HepG2 (cell line): ENCODE measurements around the gene EIF6. TPM values are rescaled to one million over a fixed set of nuclear protein-coding genes. Genes with fewer than 3 reads are reported as not detected.

Experiments used
- ATRX ChIP-seq: sonication (generic); formaldehyde crosslinking; IDR thresholded peaks from 2 replicates; pipeline ENCODE4 v1.4.0; 2020; ENCODE audit warnings: missing genetic modification reagents, borderline replicate concordance
- BRF2 ChIP-seq: sonication (generic); formaldehyde crosslinking; IDR thresholded peaks from 2 replicates; pipeline ENCODE4 v1.8.1; 2022; ENCODE audit warnings: mild to moderate bottlenecking, missing genetic modification reagents
- CHD2 ChIP-seq: IDR thresholded peaks from 2 replicates; pipeline ENCODE4 v1.6.1; 2011; ENCODE audit warnings: low read depth, low read length, improper control_type of control experiment
- FOXA3 ChIP-seq: IDR thresholded peaks from 2 replicates; pipeline ENCODE4 v1.6.1; 2016; ENCODE audit warnings: missing genetic modification reagents, missing compliant biosample characterization
- FOXP1 ChIP-seq, 2 experiments: fragments of 450-650 bp in 1 of 2; IDR thresholded peaks; 2 replicates each; pipeline ENCODE4 v1.6.1; 2017 to 2018; ENCODE audit warnings: antibody characterized with exemption in 1 of 2
- HES4 ChIP-seq: sonication (generic); formaldehyde crosslinking; IDR thresholded peaks from 2 replicates; pipeline ENCODE4 v1.9.0; 2021; ENCODE audit warnings: mild to moderate bottlenecking, missing genetic modification reagents, borderline replicate concordance
- JDP2 ChIP-seq: sonication (generic); formaldehyde crosslinking; IDR thresholded peaks from 2 replicates; pipeline ENCODE4 v1.8.1; 2022; ENCODE audit warnings: missing genetic modification reagents, borderline replicate concordance
- POGK ChIP-seq: sonication (generic); formaldehyde crosslinking; conservative IDR thresholded peaks from 2 replicates; pipeline ENCODE4 v1.8.0; 2022; ENCODE audit warnings: mild to moderate bottlenecking, moderate library complexity, missing genetic modification reagents
- RBFOX2 ChIP-seq: fragments of 200-400 bp; formaldehyde crosslinking; IDR thresholded peaks from 2 replicates; pipeline ENCODE4 v1.6.1; 2017; ENCODE audit warnings: low read depth, mild to moderate bottlenecking, low read length
- RORA ChIP-seq: sonication (generic); formaldehyde crosslinking; IDR thresholded peaks from 2 replicates; pipeline ENCODE4 v1.5.0; 2020; ENCODE audit warnings: mild to moderate bottlenecking, missing genetic modification reagents, moderate library complexity
- SNRNP70 ChIP-seq: fragments of 200-400 bp; formaldehyde crosslinking; IDR thresholded peaks from 2 replicates; pipeline ENCODE4 v1.6.1; 2017; ENCODE audit warnings: mild to moderate bottlenecking, low read depth, low read length, moderate library complexity
- SOX6 ChIP-seq, 2 experiments: fragments of 450-650 bp in 1 of 2; sonication (generic) in 1 of 2; formaldehyde crosslinking in 1 of 2; IDR thresholded peaks; 2 replicates each; pipeline versions ENCODE4 v1.4.0 to v1.6.1; 2017 to 2020; ENCODE audit warnings: antibody characterized with exemption in 1 of 2, mild to moderate bottlenecking in 1 of 2, missing genetic modification reagents in 1 of 2
- SSRP1 ChIP-seq: IDR thresholded peaks from 2 replicates; pipeline ENCODE4 v1.6.1; 2016; ENCODE audit warnings: control low read depth
- ZFP36 ChIP-seq: fragments of 150-350 bp; IDR thresholded peaks from 2 replicates; pipeline ENCODE4 v1.6.1; 2018; ENCODE audit warnings: borderline replicate concordance, low read length, low read depth; ENCODE audit not compliant: partially characterized antibody
- ZNF207 ChIP-seq: fragments of 450-650 bp; IDR thresholded peaks from 2 replicates; pipeline ENCODE4 v1.6.1; 2016; ENCODE audit warnings: antibody characterized with exemption, borderline replicate concordance
- ZNF350 ChIP-seq: sonication (generic); formaldehyde crosslinking; IDR thresholded peaks from 2 replicates; pipeline ENCODE4 v1.4.0; 2020; ENCODE audit warnings: mild to moderate bottlenecking, low read depth, missing genetic modification reagents, borderline replicate concordance
- ZNF589 ChIP-seq: sonication (generic); formaldehyde crosslinking; conservative IDR thresholded peaks from 2 replicates; pipeline ENCODE4 v1.8.0; 2022; ENCODE audit warnings: mild to moderate bottlenecking, moderate library complexity, missing genetic modification reagents
- ZNF709 ChIP-seq: sonication (generic); formaldehyde crosslinking; IDR thresholded peaks from 2 replicates; pipeline ENCODE4 v1.5.0; 2020; ENCODE audit warnings: mild to moderate bottlenecking, missing genetic modification reagents
- polyA plus RNA-seq, 8 experiments: library from polyadenylated mRNA; depleted of rRNA in 3 of 8; stranded (reverse) in 7 of 8; unstranded in 1 of 8; fragments of >200 nt; fragmentation: Illumina TruSeq in 4 of 8; extraction: Trizol in 4 of 8; gene quantifications; 2 replicates each; pipeline versions ENCODE4 v1.2.1 to v1.2.3, GENCODE V29; 2011 to 2016; ENCODE audit warnings: low read depth in 4 of 8, missing spikeins in 1 of 8, mixed read lengths in 1 of 8; ENCODE audit not compliant: insufficient read depth in 1 of 8
- total RNA-seq, 5 experiments: library from RNA; depleted of rRNA; stranded (reverse); fragments of >200 nt; fragmentation: Illumina TruSeq; extraction: Trizol; gene quantifications; 2 replicates each; pipeline ENCODE4 v1.2.3, GENCODE V29; 2016; ENCODE audit warnings: low read depth in 1 of 5
- TF ChIP-seq, protein P1 (sequence below): sonication (generic); formaldehyde crosslinking; IDR thresholded peaks from 2 replicates; pipeline ENCODE4 v1.4.0; 2020; ENCODE audit warnings: missing genetic modification reagents
- TF ChIP-seq, protein P2 (sequence below): sonication (generic); formaldehyde crosslinking; IDR thresholded peaks from 2 replicates; pipeline ENCODE4 v1.5.1; 2020; ENCODE audit warnings: missing genetic modification reagents, mild to moderate bottlenecking, borderline replicate concordance
- TF ChIP-seq, protein P3 (sequence below): sonication (generic); IDR thresholded peaks from 2 replicates; pipeline ENCODE4 v1.6.1; 2016; ENCODE audit warnings: low read depth, borderline replicate concordance

Gene EIF6
- total and polyA plus RNA-seq, 2 of the 13 experiments (the other 11 are each of a cell fraction or from before 2014, with no cell fraction given) = 462 to 466 TPM

- TF ChIP-seq, protein P1, sequence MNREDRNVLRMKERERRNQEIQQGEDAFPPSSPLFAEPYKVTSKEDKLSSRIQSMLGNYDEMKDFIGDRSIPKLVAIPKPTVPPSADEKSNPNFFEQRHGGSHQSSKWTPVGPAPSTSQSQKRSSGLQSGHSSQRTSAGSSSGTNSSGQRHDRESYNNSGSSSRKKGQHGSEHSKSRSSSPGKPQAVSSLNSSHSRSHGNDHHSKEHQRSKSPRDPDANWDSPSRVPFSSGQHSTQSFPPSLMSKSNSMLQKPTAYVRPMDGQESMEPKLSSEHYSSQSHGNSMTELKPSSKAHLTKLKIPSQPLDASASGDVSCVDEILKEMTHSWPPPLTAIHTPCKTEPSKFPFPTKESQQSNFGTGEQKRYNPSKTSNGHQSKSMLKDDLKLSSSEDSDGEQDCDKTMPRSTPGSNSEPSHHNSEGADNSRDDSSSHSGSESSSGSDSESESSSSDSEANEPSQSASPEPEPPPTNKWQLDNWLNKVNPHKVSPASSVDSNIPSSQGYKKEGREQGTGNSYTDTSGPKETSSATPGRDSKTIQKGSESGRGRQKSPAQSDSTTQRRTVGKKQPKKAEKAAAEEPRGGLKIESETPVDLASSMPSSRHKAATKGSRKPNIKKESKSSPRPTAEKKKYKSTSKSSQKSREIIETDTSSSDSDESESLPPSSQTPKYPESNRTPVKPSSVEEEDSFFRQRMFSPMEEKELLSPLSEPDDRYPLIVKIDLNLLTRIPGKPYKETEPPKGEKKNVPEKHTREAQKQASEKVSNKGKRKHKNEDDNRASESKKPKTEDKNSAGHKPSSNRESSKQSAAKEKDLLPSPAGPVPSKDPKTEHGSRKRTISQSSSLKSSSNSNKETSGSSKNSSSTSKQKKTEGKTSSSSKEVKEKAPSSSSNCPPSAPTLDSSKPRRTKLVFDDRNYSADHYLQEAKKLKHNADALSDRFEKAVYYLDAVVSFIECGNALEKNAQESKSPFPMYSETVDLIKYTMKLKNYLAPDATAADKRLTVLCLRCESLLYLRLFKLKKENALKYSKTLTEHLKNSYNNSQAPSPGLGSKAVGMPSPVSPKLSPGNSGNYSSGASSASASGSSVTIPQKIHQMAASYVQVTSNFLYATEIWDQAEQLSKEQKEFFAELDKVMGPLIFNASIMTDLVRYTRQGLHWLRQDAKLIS (CRISPR knock-in tag) = no peak
- no peak for TF ChIP-seq ZNF709 (CRISPR knock-in tag)
- TF ChIP-seq CHD2 = no peak
- TF ChIP-seq ZNF207 = no peak
- no peak for TF ChIP-seq ZFP36
- TF ChIP-seq, protein P2, sequence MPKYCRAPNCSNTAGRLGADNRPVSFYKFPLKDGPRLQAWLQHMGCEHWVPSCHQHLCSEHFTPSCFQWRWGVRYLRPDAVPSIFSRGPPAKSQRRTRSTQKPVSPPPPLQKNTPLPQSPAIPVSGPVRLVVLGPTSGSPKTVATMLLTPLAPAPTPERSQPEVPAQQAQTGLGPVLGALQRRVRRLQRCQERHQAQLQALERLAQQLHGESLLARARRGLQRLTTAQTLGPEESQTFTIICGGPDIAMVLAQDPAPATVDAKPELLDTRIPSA (CRISPR knock-in tag) = no peak
- no peak for TF ChIP-seq SNRNP70
- TF ChIP-seq ZNF589 (CRISPR knock-in tag) = no peak
- TF ChIP-seq POGK = no peak
- no peak for TF ChIP-seq FOXA3 (CRISPR knock-in tag)
- TF ChIP-seq SSRP1 = peak; percentile 88; the same call in 1 of the 2 replicates
- no peak for TF ChIP-seq FOXP1 (IDR thresholded peaks at IDR 0.05)
- TF ChIP-seq FOXP1 (CRISPR knock-in tag; IDR thresholded peaks at IDR 0.05) = no peak
- no peak for TF ChIP-seq ATRX (CRISPR knock-in tag)
- TF ChIP-seq ZNF350 = peak; percentile 40; the same call in 1 of the 2 replicates
- TF ChIP-seq SOX6 (IDR thresholded peaks at IDR 0.05) = no peak
- TF ChIP-seq SOX6 (CRISPR knock-in tag; IDR thresholded peaks at IDR 0.05) = no peak
- TF ChIP-seq BRF2 (CRISPR knock-in tag) = no peak
- TF ChIP-seq HES4 (CRISPR knock-in tag) = no peak
- TF ChIP-seq RORA = no peak
- TF ChIP-seq RBFOX2 = peak; percentile 52; the same call in 1 of the 2 replicates
- TF ChIP-seq, protein P3, sequence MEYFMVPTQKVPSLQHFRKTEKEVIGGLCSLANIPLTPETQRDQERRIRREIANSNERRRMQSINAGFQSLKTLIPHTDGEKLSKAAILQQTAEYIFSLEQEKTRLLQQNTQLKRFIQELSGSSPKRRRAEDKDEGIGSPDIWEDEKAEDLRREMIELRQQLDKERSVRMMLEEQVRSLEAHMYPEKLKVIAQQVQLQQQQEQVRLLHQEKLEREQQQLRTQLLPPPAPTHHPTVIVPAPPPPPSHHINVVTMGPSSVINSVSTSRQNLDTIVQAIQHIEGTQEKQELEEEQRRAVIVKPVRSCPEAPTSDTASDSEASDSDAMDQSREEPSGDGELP = no peak
- TF ChIP-seq JDP2 (CRISPR knock-in tag) = no peak
Observed at GRCh38 chr20:35275741-35276251, 8.8 kb downstream of the EIF6 start (continued).
